Inflammatory macrophage (primary cell): ENCODE data around the gene GPR108.
"Not testable (repeated sequence)": the region's sequence is repeated elsewhere in the genome, so short reads cannot be mapped to it uniquely, and the experiment has no call there.

Source experiments
- DNase-seq, 2 donors: peaks; one replicate each; pipeline ENCODE4 v3.0.0-alpha.2; 2020 to 2022
- total RNA-seq, 18 experiments: gene quantifications; one replicate each; lab custom pipeline; 2026; ENCODE audit warnings: mixed read lengths in 6 of 18, inconsistent platforms in 2 of 18; lab: John Stamatoyannopoulos, UW

GPR108 gene
- total RNA-seq = 42.8 to 82.4 (median 59.2) reads per million in 18 experiments

DNA sequence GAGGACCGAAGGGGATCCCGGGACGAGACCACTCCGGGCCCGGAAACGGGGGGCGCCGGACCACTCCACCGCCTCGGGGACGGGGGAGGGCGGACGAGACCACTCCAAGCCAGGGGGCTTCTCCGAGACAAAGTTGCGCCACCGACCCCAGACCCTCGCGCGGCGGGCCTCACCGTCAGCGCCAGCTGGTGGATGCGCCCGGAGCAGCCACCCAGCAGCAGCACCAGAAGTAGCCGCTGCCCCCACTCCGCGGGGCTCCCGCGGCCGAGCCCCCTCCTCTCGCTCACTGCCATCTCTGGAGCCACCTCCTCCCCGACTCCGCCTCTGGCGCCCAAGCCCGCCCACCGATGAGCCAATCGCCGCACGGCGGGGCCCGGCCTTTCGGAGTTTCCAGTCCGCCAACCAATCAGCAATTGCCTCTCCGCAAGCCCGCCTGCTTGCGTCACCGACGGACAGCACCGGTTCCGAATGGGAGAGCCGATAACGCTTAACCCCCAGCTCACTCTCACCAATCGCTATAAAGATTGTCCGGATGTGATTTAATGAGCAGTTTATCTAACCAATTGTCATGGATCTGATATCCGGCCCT is at the start of gene GPR108:
Gene GPR108, minus strand, starts transcription at position 297 of the 589 bp plus-strand sequence. Its CDS starts 4 bp downstream, at position 293.
- peak; percentile 100 for DNase-seq

DNA sequence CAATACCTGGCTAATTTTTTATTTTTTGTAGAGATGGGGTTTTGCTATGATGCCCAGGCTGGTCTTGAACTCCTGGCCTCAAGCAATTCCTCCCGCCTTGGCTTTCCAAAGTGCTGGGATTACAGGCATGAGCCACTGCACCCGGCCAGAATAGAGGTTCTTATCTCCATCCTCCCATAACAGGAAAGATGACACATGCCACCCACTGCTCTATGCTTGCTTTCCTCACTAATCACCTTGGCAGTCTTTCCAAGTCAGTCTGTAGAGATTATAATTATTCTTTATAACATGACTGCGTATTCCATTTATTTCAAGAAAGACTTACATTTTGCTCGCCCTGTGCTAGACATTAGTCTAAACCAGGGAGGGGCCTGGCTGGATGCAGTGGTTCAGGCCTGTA is 41.8 kb upstream of the GPR108 start:
- DNase-seq = no peak

DNA sequence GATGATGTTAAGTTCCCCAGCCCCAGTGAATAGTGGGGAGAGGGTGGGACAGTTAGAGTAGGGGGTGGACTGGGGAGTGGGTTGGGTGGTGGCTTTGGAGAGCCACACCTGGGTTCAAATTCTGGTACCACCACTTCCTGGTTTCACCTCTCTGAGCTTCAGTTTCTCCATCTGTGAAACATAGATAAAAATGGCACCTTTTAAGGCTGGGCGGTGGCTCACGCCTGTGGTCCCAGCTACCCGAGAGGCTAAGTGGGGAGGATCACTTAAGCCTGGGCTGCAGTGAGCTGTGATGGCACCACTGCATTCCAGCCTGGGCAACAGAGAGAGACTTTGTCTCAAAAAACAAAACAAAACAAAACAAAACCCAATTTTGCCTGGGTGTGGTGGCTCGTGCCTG is 41.0 kb upstream of the GPR108 start:
- DNase-seq = no peak

DNA sequence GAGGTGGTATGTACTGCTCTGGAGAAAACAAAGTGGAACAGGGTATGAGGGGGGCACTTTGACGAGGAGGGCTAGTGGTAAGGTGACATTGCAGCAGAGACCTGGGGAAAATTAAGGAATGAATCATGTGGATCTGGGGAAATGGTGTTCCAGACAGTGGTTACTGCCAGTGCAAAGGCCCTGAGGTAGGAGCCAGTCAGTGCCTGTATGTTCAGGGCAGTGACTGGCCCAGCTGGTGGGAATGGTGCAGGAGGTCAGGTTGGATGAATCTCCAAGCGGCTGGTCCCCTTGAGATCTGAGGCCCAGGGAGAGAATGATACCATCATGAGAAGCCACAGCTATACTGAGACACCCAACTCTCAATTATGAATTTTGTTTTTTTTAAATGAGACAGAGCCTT is 40.1 kb upstream of the GPR108 start:
- DNase-seq = no peak

DNA sequence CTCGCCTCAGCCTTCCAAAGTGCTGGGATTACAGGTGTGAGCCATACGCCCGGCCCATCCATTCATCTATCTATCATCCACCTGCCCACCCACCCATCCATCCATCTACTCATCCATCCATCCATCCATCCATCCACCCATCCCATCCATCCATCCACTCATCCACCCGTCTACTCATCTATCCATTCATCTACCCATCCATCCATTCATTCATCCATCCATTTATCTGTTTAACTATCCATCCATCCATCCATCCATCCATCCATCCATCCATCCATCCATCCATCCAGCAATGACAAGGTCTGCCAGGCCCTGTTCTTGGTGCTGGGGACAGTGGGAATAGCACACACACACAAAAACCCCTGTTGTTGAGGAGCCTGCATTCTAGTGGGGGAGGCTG is 39.6 kb upstream of the GPR108 start:
- no peak for DNase-seq

DNA sequence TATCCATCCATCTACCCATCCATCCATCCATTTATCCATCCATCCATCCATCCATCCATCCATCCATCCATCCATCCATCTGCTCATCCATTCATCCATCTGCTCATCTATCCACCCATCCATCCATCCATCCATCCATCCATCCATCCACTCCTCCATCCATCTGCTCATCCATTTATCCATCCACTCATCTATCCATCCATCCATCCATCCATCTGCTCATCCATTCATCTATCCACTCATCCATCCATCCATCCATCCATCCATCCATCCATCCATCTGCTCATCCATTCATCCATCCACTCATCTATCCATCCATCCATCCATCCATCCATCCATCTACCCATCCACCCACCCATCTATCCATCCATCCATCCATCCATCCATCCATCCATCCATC is 38.7 kb upstream of the GPR108 start:
- not testable (repeated sequence) for DNase-seq

DNA sequence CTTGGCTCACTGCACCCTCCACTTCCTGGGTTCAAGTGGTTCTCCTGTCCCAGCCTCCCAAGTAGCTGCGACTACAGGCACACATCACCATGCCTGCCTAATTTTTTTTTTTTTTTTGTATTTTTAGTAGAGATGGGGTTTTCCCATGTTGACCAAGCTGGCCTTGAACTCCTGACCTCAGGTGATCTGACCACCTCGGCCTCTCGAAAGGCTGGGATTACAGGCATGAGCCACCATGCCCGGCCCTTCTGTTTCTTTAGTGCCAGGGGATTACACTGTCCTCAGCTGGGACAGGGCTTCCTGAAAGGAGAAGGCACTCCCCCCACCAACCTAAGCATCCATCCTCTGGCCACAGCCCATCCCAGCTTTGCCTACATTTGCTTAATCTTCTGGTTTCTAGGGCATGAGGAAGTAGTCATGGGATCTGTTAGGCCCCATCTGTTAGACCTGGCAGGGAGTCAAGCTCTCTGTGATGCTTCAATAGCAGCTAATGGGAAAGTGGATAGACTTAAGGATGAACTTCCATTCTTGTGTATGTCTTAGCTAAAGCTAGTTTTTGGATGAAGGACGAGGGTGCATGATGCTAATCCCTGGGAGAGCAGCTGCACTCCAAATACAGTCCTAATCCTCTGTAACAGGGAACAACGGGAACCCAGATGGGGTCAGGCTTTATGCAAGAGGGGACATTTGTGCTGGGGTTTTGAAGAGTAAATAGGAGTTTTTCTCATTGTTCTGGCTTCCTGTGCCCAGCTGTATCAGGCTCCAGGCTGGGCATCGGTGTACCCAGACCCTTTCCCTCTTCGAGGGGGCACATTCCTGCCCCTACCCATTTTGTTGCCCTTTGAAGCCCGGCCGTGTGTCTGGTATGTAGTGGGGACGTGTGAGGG is 37.7 kb upstream of the GPR108 start:
- peak; percentile 85 to 86 for DNase-seq

DNA sequence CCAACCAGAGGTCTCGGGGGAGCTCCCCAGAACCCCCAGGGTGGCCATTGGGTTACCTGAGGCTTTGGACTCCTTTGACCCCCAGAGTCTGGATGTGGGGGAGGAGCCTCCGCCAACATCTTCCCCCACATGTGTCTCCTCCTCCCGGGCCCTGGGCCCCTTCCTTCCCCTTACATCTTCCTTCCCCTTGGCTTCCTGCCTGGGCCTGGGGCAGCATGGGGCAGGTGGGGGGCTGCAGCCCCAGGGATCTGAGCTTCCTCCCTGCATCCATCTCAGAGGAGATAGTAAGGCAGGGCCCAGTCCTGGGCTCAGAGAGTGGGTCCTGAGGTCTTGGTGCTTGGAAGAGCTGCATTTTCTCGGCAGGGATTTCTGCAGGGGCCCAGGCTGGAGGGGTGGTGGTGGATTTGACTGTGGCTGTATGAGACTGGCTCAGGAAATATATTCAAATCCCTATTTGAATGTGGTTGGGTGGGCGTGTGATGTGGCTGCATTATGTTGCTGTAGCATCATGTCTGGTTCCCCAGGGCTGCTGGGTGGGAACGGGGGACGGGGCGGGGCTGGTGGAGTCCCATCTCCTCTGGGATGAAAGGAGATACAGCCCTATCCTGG is 36.0 kb upstream of the GPR108 start:
- DNase-seq = peak; percentile 38 to 48

DNA sequence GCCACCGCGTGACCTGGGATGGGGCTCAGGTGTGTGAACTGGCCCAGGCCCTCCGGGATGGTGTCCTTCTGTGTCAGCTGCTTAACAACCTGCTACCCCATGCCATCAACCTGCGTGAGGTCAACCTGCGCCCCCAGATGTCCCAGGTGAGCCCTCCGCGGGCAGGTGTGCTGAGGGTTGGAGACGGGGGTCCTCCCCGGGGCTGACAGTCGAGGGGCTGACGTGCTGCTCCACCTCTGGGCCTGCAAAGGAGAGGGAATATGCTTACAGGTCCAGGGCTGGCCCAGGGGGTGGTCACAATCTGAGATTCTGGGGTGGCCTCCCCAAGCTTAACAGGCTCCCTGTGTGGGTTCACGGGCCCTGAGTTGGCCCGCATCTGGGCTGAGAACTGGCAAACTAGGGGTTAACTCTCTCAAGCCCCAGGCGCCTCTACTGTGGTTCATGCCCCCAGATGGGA is 35.5 kb upstream of the GPR108 start:
- DNase-seq = no peak

DNA sequence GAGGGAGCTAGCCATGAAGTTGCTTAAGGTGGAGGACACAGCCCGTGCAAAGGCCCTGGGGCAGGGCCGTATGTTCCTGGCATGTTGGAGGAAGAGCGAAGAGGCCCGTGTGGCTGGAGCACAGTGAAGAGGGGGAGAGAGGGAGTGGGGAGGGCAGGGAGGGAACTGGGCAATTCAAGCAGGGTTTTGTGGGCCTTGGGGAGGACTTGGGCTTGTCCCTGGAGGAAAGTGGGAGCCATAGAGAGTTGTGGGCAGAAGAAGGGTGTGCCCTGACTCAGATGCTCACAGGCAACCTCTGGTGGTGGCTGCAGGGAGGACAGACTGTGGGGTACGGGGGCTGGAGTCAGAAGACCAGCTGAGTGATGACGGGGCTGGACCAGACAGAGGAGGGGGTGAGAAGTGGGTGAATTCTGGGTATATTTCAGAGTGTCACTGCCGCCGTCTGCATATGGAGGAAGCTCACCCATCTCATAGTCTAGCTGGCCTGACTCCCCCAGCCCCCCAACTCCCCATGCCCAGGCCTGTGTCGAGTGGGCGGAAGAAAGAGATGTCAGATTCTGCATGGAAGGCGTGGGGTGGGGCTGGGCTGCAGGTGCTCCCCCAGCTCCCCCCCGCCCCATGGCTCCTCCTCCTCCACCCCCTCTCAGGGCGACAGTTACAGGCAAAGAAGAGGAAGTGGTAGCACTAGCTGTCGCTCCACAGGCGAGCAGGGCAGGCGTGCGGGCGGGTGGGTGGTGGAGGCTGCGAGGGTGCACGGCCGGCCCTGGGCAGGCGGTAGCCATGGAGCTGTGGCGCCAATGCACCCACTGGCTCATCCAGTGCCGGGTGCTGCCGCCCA is 34.9 kb upstream of the GPR108 start, which contains the start of gene VAV1:
Gene VAV1, plus strand, starts transcription at position 681 of the 838 bp plus-strand sequence. Its CDS starts 100 bp downstream, at position 781.
- DNase-seq = peak; percentile 84 to 94

DNA sequence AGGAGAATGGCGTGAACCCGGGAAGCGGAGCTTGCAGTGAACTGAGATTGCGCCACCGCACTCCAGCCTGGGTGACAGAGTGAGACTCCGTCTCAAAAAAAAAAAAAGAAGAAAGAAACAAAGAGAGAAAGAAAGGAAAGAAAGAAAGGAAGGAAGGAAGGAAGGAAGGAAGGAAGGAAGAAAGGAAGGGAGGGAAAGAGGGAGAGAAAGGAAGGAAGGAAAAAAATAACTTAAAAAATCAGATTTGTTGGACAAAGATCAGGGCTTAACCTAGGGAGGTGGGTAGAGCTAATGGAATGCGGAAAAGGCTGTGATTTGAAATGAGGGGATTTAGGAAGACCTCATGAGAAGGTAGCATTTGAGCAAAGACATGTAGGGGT is 34.3 kb upstream of the GPR108 start:
- not testable (repeated sequence) for DNase-seq

DNA sequence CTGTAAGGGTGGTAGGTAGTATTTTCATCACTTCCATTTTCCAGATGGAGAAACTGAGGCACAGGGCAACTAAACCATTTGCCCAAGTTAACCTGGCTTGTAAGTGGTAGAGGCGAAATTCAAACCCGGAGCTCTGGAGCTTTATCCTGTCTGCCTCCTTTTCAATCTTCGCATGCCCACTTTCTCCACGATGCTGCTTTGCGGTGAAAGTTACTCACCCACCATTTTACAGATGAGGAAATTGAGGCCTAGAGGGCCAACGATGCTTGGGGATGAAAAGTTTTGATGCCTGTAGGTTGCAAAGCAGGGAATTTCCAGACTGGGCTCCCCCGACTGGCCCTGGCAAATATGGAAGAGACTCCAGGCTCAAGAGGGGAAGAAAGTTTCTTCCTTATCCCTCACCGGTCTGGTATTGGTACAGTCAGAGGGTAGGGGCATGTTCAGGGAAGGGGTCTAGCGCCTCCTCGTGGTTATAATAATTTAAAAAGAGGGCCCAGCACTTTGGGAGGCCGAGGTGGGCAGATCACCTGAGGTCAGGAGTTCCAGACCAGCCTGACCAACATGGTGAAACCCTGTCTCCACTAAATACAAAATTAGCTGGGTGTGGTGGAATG is 31.7 kb upstream of the GPR108 start:
- peak; percentile 29 to 33 for DNase-seq

DNA sequence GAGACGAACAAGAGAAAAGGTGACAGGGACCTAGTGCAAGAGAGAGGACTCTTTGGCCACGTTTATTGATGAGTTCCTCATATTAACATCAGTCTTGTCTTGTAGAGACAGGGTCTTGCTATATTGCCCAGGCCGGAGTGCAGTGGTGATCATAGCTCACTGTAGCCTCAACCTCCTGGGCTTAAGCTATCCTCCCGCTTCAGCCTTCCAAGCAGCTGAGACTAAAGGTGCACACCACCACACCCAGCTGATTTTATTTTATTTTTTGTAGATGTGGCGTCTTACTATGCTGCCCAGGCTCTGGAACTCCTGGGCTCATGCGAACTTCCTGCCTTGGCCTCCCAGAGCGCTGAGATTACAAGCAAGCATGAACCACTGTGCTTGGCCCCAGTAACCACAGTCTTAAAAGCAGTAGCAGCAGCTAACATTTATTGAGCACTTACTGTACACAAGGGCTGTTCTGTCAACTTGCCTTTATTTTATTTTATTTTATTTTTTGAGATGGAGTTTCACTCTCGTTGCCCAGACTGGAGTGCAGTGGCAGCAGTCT is 30.9 kb upstream of the GPR108 start:
- no peak for DNase-seq

DNA sequence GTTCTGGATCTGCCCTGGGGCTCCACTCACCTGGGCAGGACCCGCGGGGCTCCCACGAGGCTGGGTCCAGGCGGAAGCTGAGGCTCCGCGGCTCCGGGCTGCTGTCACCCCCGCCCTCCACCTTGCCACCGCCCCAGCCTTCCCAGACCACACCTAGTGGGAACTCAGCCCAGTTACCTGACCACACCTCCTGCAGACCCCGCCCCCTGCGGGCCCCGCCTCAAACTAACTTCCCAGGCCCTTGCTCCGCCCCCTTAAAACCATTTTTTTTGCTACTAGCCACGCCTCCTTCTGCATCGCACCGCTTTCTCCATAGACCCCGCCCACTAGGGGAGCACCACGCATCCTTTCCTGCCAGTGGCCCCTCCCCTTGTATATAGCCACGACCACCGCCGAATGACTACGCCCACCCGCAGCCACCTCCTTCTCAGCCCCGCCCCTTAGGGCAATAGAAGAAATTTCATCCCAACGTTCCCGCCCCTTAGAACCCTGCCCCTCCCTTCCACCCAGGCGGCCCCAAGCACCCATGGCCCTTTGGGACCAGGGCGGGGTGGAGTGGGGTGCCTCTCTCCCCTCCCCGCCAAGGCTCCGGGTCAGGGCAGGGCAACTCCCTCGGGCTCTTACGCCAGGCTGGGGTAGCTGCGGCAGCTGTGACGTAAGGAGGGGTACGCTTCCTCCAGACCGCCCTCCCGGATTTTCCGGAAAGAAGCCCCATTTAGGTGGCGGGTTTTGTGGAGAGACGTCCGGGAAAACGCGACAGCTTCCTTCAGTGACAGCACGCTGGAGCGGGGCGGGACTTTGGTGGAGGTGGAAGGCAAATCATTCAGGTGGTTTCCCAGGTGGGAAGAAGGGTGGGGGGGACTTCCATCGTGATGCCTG is 30.2 kb upstream of the GPR108 start, which contains the start of gene SH2D3A:
Gene SH2D3A, minus strand, starts transcription at position 79 of the 879 bp plus-strand sequence. CDS start 3,687 bp downstream, outside the sequence.
- DNase-seq = peak; percentile 73 to 78

DNA sequence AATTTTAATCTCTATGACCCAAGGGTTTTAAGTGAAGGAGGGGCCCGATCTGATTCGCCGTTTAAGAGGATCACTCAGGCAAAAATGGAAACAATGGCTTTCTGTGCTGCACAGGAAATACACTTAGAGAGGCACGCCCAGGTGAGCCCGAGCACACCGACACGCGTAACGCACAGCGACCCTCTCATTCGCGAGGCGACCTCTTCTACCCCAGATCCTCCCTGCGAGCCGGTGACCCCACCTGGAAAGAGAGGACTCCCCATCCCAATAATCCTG is 29.6 kb upstream of the GPR108 start:
- DNase-seq = no peak

DNA sequence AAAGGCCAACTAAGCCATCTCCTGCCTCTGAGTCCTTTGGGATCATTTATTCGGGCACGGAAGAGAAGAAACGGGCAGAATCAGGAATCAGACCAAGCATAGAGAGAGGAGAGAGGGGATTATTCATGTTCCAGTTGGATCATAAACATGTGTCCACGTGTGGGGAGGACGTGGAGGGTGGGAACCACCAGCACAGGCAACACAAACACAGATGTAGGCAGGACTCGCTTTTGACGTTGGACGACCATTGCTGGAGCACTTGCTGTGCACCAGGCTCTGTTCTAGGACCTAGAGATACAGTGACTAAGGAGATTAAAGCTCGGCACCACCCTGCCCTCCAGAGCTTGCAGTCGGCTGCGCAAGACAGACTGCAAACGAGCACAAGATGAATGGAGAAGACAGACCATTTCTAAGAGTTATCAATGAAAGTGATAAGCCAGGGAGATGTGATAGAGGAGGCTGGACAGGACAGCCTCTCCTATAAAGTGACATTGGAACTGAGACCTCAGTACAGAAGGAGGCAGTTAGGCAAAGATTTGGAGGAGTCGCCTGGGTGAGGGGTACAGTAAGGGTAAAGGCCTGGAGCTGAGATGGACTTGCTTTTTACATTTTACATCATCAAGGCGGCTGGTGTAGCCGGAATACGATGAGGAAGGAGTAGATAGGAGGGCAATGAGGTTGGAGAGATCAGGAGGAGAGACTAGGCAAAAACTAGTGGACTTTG is 29.1 kb upstream of the GPR108 start:
- DNase-seq = no peak

DNA sequence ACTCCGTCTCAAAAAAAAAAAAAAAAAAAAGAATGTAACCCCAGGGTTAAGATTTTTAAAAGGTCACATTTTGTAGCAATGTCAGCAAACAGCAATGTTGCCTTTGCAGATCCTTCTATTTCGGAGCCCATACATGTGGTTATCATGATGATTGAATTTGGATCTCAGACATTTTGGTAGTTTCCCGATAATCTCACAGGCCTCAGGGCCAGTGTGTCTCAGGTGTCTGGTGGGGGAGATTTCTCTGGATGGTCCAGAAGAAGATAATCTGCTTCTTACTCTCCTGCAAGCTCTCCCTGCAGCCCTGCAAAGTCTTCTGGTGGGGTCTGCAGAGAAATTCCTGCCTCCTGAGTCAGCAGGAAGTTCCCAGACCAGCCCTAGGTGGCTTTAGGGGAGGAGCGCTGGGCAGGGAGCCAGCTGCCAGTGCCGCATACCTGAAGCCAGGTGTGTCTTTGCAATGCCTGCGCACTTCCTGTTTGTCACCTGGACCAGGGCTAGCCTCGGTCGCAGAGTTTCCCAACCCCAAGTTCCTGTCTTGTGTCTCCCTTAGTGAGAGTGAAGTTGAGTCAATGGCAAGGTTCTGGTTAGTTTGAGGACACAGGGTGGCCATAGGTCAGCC is 28.5 kb upstream of the GPR108 start:
- DNase-seq = no peak

DNA sequence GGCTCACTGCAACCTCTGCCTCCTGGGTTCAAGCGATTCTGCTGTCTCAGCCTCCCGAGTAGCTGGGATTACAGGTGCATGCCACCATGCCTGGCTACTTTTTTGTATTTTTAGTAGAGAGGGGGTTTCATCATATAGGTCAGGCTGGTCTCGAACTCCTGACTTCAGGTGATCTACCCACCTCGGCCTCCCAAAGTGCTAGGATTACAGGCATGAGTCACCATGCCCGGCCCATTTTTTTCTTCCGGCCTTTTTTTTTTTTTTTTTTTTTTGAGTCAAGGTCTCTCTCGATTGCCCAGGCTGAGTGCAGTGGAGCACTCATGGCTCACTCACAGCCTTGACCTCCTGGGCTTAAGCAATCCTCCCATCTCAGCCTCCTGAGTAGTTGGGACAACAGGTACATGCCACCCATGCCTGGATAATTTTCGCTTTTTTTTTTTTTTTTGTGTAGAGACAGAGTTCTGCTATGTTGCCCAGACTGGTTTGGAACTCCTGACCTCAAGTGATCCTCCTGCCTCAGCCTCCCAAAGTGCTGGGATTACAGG is 24.9 kb upstream of the GPR108 start:
- DNase-seq = not testable (repeated sequence)

DNA sequence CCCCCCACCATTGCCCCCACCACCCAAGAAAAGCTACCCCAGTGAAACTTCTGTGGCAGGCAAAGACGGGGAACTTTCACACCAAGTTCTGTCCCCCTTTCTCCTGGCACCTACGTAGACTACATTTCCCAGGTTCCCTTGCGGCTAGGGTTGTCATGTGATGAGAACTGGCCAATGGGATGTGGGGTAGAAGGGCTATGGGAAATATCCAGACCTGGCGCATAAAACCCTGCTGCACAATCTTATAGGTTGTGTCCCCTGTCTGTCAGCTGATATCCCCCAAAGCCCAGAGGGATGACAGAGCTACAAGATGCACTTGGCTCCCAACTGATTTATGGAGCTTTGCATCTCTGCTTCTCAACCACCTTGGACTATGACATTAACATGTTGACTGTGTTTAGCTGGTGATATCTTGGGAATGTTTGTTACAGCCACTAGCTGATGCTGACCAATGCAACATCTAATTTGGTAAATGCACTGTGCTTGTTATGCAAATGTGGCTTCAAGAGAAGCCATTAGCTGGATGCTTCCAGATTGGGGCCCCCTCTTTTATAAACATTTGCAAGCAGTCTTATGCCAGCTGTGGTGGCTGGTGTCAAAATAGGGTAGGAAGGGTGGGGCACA is 23.8 kb upstream of the GPR108 start:
- DNase-seq = no peak
